Measurements from ENCODE around the gene LRRC25. TPM values are rescaled to one million over a fixed set of nuclear protein-coding genes. Genes with fewer than 3 reads are reported as not detected.

The LRRC25 gene
- polyA plus RNA-seq, 1 donor (not counting 4 experiments of a cell fraction or from before 2014, with no cell fraction given): not detected

DNA sequence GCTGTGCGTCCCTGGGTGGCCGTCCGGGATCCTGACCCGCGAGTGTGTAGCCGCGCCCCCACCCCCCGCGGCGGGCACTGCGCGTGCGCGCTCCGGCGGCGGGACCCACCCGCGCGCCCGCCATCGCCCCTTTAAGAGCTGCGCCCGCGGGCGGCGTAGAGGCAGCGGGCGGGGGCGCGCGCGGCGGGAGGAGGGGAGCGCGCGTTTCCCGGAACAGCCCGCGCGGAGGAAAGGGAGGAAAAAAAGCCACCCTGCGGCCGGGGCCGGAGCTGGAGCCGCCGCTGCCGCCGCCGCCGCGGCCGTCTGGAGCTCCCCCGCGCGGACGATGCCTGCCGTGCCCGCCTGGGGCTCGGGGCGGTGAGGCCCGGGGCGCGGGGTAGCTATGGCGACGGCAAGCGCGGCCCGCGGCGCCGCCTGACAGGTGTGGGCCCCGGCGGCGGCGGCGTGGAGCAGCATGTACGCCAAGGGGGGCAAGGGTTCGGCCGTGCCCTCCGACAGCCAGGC is 21.8 kb upstream of the LRRC25 start, which contains the start of gene SSBP4:
Gene SSBP4, plus strand, starts transcription at position 204 of the 504 bp plus-strand sequence. Its CDS starts 251 bp downstream, at position 455.
- peak within 1 kb of the TSS; percentile 87 for H3K4me2 ChIP-seq (ENCODE audit: control insufficient read depth, extremely low read depth, insufficient read depth, low read depth, low read length)
- peaks cover 24% of the 10 kb centered on the region for H3K4me1 ChIP-seq (ENCODE audit: control insufficient read depth, extremely low read depth, insufficient read depth, low read length)
- no peaks in the 10 kb centered on the region for H4K20me1 ChIP-seq (ENCODE audit: control insufficient read depth, extremely low read depth, insufficient read depth, low read length)
- peak within 1 kb of the TSS; percentile 75 for H2AFZ ChIP-seq (ENCODE audit: control insufficient read depth, low read length)
- peaks cover 0 to 2% of the 10 kb centered on the region in 2 experiments for H3K36me3 ChIP-seq (ENCODE audit: control insufficient read depth in 2 of 2, extremely low read depth in 1 of 2, insufficient read depth in 2 of 2, low read length in 2 of 2)
- FAIRE-seq: no peak
- dilution Hi-C loops (cut with MboI; ENCODE audit: extremely low pct_ligation_motif_present, low sequenced_read_pairs): no loop called here
- H3K9me1 ChIP-seq (ENCODE audit: control insufficient read depth, extremely low read depth, insufficient read depth, low read length): no peaks in the 10 kb centered on the region
- H3K79me2 ChIP-seq (ENCODE audit: control insufficient read depth, insufficient read depth, low read length): peaks cover 14% of the 10 kb centered on the region
- H3K27me3 ChIP-seq (ENCODE audit: control insufficient read depth, extremely low read depth, insufficient read depth, low read length): no peaks in the 10 kb centered on the region
- peak within 1 kb of the TSS; percentile 64 for H3K9ac ChIP-seq (ENCODE audit: control insufficient read depth, extremely low read depth, insufficient read depth, low read length)
- H3K4me3 ChIP-seq (ENCODE audit: control insufficient read depth in 2 of 3, extremely low read depth in 1 of 3, insufficient read depth in 2 of 3, low read depth in 1 of 3, low read length in 3 of 3): peak within 1 kb of the TSS; percentile 66 to 73 (median 68)
- DNase-seq (ENCODE audit: low read depth, low spot score): no peak
- TF ChIP-seq EZH2 (IDR thresholded peaks at IDR 0.05; ENCODE audit: low read length): no peak
- TF ChIP-seq, protein P1, sequence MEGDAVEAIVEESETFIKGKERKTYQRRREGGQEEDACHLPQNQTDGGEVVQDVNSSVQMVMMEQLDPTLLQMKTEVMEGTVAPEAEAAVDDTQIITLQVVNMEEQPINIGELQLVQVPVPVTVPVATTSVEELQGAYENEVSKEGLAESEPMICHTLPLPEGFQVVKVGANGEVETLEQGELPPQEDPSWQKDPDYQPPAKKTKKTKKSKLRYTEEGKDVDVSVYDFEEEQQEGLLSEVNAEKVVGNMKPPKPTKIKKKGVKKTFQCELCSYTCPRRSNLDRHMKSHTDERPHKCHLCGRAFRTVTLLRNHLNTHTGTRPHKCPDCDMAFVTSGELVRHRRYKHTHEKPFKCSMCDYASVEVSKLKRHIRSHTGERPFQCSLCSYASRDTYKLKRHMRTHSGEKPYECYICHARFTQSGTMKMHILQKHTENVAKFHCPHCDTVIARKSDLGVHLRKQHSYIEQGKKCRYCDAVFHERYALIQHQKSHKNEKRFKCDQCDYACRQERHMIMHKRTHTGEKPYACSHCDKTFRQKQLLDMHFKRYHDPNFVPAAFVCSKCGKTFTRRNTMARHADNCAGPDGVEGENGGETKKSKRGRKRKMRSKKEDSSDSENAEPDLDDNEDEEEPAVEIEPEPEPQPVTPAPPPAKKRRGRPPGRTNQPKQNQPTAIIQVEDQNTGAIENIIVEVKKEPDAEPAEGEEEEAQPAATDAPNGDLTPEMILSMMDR (optimal IDR thresholded peaks at IDR 0.05 in 1 of 3, IDR thresholded peaks at IDR 0.05 in 1 of 3, conservative IDR thresholded peaks at IDR 0.05 in 1 of 3; ENCODE audit: extremely low read depth in 1 of 3, insufficient read depth in 2 of 3, low read length in 3 of 3): peak in 1 of 3 experiments; percentile 41
- peak within 1 kb of the TSS; percentile 36 for H3K27ac ChIP-seq (ENCODE audit: control insufficient read depth, insufficient read depth, low read length)
- H3K9me3 ChIP-seq (ENCODE audit: control insufficient read depth, low read depth, low read length): no peaks in the 10 kb centered on the region

DNA sequence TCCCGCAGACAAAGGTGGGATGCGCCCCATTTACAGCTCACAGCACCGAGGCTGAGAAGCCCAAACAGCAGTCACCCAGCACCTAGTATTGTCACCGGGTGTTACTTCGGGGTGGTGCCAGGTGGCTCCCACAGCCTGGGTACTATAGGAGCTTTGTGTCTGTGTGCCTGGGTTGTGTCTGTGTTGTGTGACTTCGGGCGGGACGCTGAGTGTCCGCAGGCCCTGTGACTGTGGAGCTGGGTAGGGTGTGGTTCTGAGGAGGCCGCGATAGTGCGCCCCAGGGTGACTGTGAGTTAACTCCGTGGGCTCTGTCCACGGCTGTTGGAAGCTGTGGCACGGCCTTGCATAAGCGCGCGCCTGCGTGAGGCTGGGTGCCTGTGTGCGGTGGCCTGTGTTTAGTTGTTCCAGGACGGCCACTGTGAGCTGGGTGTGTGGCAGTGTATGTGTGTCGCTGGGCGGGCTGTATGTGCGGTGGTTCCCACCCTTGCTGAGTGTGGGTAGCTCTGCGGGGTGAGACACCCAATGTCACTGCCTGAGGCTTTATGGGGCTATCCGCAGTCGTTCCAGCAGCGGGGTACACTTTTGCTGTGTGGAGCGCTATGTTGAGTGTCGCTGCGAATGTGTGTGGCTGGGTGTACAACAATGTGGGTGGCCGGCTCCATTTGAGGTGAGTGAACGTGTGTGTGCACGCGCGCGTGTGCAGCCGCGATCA is 21.2 kb upstream of the LRRC25 start:
- DNase-seq (ENCODE audit: low read depth, low spot score): no peak

More for the DNA sequence above, 21.2 kb upstream of the LRRC25 start:
- Histone ChIP-seq H3K79me2 (ENCODE audit: control insufficient read depth, insufficient read depth, low read length) (peaks cover 14% of the 10 kb centered on the region), H2AFZ (ENCODE audit: control insufficient read depth, low read length) (peak overlapping the region; percentile 75), H3K36me3 (ENCODE audit: control insufficient read depth in 2 of 2, extremely low read depth in 1 of 2, insufficient read depth in 2 of 2, low read length in 2 of 2) (peaks cover 0 to 2% of the 10 kb centered on the region in 2 experiments), H3K4me1 (ENCODE audit: control insufficient read depth, extremely low read depth, insufficient read depth, low read length) (peaks cover 24% of the 10 kb centered on the region), H3K4me2 (ENCODE audit: control insufficient read depth, extremely low read depth, insufficient read depth, low read depth, low read length) (peak overlapping the region; percentile 87), H3K27ac (ENCODE audit: control insufficient read depth, insufficient read depth, low read length) (peak overlapping the region; percentile 36), H3K4me3 (ENCODE audit: control insufficient read depth in 2 of 3, extremely low read depth in 1 of 3, insufficient read depth in 2 of 3, low read depth in 1 of 3, low read length in 3 of 3) (peak overlapping the region; percentile 66 to 73 (median 68)), H4K20me1 (ENCODE audit: control insufficient read depth, extremely low read depth, insufficient read depth, low read length) (no peaks in the 10 kb centered on the region), H3K9me1 (ENCODE audit: control insufficient read depth, extremely low read depth, insufficient read depth, low read length) (no peaks in the 10 kb centered on the region), H3K9ac (ENCODE audit: control insufficient read depth, extremely low read depth, insufficient read depth, low read length) (peak overlapping the region; percentile 64), H3K27me3 (ENCODE audit: control insufficient read depth, extremely low read depth, insufficient read depth, low read length) (no peaks in the 10 kb centered on the region), H3K9me3 (ENCODE audit: control insufficient read depth, low read depth, low read length) (no peaks in the 10 kb centered on the region)
- no peak for TF ChIP-seq EZH2 (IDR thresholded peaks at IDR 0.05; ENCODE audit: low read length)
- TF ChIP-seq, protein P1 (optimal IDR thresholded peaks at IDR 0.05 in 1 of 3, IDR thresholded peaks at IDR 0.05 in 1 of 3, conservative IDR thresholded peaks at IDR 0.05 in 1 of 3; ENCODE audit: extremely low read depth in 1 of 3, insufficient read depth in 2 of 3, low read length in 3 of 3): no peak
- dilution Hi-C loops (cut with MboI; ENCODE audit: extremely low pct_ligation_motif_present, low sequenced_read_pairs): no loop called here
- peak; percentile 32 for FAIRE-seq

Measured in keratinocyte (primary cell).